Measurements from ENCODE around the gene PTPN1. TPM values are rescaled to one million over a fixed set of nuclear protein-coding genes. Genes with fewer than 3 reads are reported as not detected.
"Not testable (repeated sequence)": the region's sequence is repeated elsewhere in the genome, so short reads cannot be mapped to it uniquely, and the experiment has no call there.

The PTPN1 gene
- total RNA-seq, 4 donors from 2014 or later, result 20.5 to 28.8 (median 24.9) TPM

- 95 to 97% methylated on average over 17 to 18 of the region's 18 CpGs for WGBS, 2 donors
- Histone ChIP-seq H3K9me3 (no peaks in the 10 kb centered on the region), H3K27me3 (no peaks in the 10 kb centered on the region), H3K27ac (no peak overlapping the region), H3K4me1 (peaks cover 9 to 37% of the 10 kb centered on the region in 2 donors), H3K36me3 (peaks cover 16 to 18% of the 10 kb centered on the region in 2 donors), H3K4me3 (replicated peaks in 1 of 3) (no peak overlapping the region)
- intact Hi-C loops (cut with DNase I), result no loop called here
- DNase-seq, result no peak
- no peak for TF ChIP-seq CTCF (IDR thresholded peaks at IDR 0.05)
- no peak for TF ChIP-seq POLR2A (IDR thresholded peaks at IDR 0.05)
These were observed 57.8 kb downstream of the PTPN1 start for GRCh38 chr20:50567860-50568548.

GRCh38 chr20:50568549-50568942 is 58.4 kb downstream of the PTPN1 start:
- Histone ChIP-seq H3K36me3 (peaks cover 16 to 18% of the 10 kb centered on the region in 2 donors), H3K27ac (no peak overlapping the region), H3K9me3 (no peaks in the 10 kb centered on the region), H3K4me3 (replicated peaks in 1 of 3) (no peak overlapping the region), H3K4me1 (peaks cover 14 to 37% of the 10 kb centered on the region in 2 donors), H3K27me3 (no peaks in the 10 kb centered on the region)
- TF ChIP-seq POLR2A (IDR thresholded peaks at IDR 0.05) (no peak), CTCF (IDR thresholded peaks at IDR 0.05) (no peak)
- intact Hi-C loops (cut with DNase I), result no loop called here
- no peak for DNase-seq
- WGBS, 2 donors, result 76 to 84% methylated on average over 11 of the region's 11 CpGs

- H3K9me3 ChIP-seq; H3K27me3 ChIP-seq; intact Hi-C loops (cut with DNase I); DNase-seq; H3K4me3 ChIP-seq (replicated peaks in 1 of 3): not testable (repeated sequence)
- Histone ChIP-seq H3K4me1 (peaks cover 21 to 41% of the 10 kb centered on the region in 2 donors), H3K36me3 (peaks cover 19 to 21% of the 10 kb centered on the region in 2 donors), H3K27ac (peak overlapping the region in 1 of 3 donors; percentile 14)
- WGBS, 2 donors, result 93 to 97% methylated on average over 5 to 7 of the region's 7 CpGs
These were observed 59.3 kb downstream of the PTPN1 start for GRCh38 chr20:50569487-50569863.

- H3K4me3 ChIP-seq (replicated peaks in 1 of 3), result no peak overlapping the region
- no peaks in the 10 kb centered on the region for H3K27me3 ChIP-seq
- no peaks in the 10 kb centered on the region for H3K9me3 ChIP-seq
- peaks cover 21 to 41% of the 10 kb centered on the region in 2 donors for H3K4me1 ChIP-seq
- intact Hi-C loops (cut with DNase I), result loop anchor here (10.0 kb wide), 1 partner anchor 65 kb away; no protein-coding TSS in a partner anchor
- 95 to 96% methylated on average over 13 of the region's 14 CpGs for WGBS, 2 donors
- TF ChIP-seq POLR2A (IDR thresholded peaks at IDR 0.05) (no peak), CTCF (IDR thresholded peaks at IDR 0.05) (peak in 2 of 6 experiments; percentile 11 to 18)
- H3K36me3 ChIP-seq, result peaks cover 25 to 26% of the 10 kb centered on the region in 2 donors
- H3K27ac ChIP-seq, result peak overlapping the region in 2 of 3 donors; percentile 19 to 35
- DNase-seq, result no peak
These were observed 60.0 kb downstream of the PTPN1 start for GRCh38 chr20:50569864-50570836.

- TF ChIP-seq CTCF (IDR thresholded peaks at IDR 0.05), result no peak
- no peak for TF ChIP-seq POLR2A (IDR thresholded peaks at IDR 0.05)
- WGBS, 2 donors, result 95 to 96% methylated on average over 2 of the region's 2 CpGs
- Histone ChIP-seq H3K36me3 (peaks cover 25 to 30% of the 10 kb centered on the region in 2 donors), H3K4me1 (peaks cover 21 to 46% of the 10 kb centered on the region in 2 donors), H3K9me3 (no peaks in the 10 kb centered on the region), H3K4me3 (replicated peaks in 1 of 3) (no peak overlapping the region), H3K27me3 (no peaks in the 10 kb centered on the region), H3K27ac (no peak overlapping the region)
- intact Hi-C loops (cut with DNase I), result loop anchor here (10.0 kb wide), 1 partner anchor 67 kb away; no protein-coding TSS in a partner anchor
- no peak for DNase-seq
These were observed 61.3 kb downstream of the PTPN1 start for GRCh38 chr20:50571466-50571865.

All from thyroid gland (tissue), 4 donors.